GM12878 (cell line): Measurements from ENCODE around the gene SPIRE2. TPM values are rescaled to one million over a fixed set of nuclear protein-coding genes. Genes with fewer than 3 reads are reported as not detected.
A peak's percentile ranks its signal among the peaks of the same experiment; 100 is the strongest.

Source experiments
- ATAC-seq: fragments of 200-7000 bp; cut with Tn5 transposase; 3 replicates; pipeline ENCODE4 v1.9.1; 2020; ENCODE audit warnings: mild to moderate bottlenecking, moderate library complexity
- BruUV-seq: library from RNA; stranded (reverse); fragments of 400-500 nt; replicated peaks from 2 replicates; lab custom pipeline; 2021; lab: Mats Ljungman, UMichigan
- CTCF ChIA-PET: fragments of 300-600 bp; sonication (Branson Sonifier 250); formaldehyde crosslinking; extraction: SDS; loops from one replicate; lab custom pipeline; 2021; ENCODE audit warnings: inconsistent platforms; lab: Yijun Ruan, JAX
- POLR2A ChIA-PET: fragments of 350-600 bp; formaldehyde crosslinking; extraction: SDS; loops from one replicate; lab custom pipeline; 2021; ENCODE audit warnings: inconsistent platforms; lab: Charles Lee
- RAD21 ChIA-PET: fragments of 300-600 bp; sonication (Branson Sonifier 250); formaldehyde crosslinking; loops from one replicate; lab custom pipeline; 2023; ENCODE audit warnings: antibody characterized with exemption; ENCODE audit not compliant: unreplicated experiment; lab: Charles Lee
- SMC1A ChIA-PET: fragments of 300-600 bp; sonication (Branson Sonifier 250); formaldehyde crosslinking; loops from one replicate; lab custom pipeline; 2023; ENCODE audit not compliant: unreplicated experiment, uncharacterized antibody; lab: Charles Lee
- DNase-seq: peaks from one replicate; pipeline ENCODE4 v3.0.0-alpha.2; 2011; ENCODE audit warnings: low read depth, low spot score
- FAIRE-seq: peaks from 3 replicates; lab custom pipeline; 2011; peaks lifted over from hg19 to GRCh38; lab: Jason Lieb, UNC
- H2AFZ ChIP-seq: 2 replicates; pipeline ENCODE4 v1.6.0; 2011; ENCODE audit warnings: low read depth, low read length, control low read depth; ENCODE audit not compliant: control insufficient read depth
- H3K27ac ChIP-seq: 2 replicates; pipeline ENCODE4 v1.5.1; 2011; ENCODE audit warnings: control low read depth; ENCODE audit not compliant: control insufficient read depth, insufficient read depth
- H3K27me3 ChIP-seq, 2 experiments: replicated peaks in 1 of 2; 2 replicates each; pipeline versions ENCODE4 v1.6.0 to v1.6.1; 2011; ENCODE audit warnings: low read length in 1 of 2; ENCODE audit not compliant: control insufficient read depth in 2 of 2, insufficient read depth in 2 of 2
- H3K36me3 ChIP-seq, 2 experiments: 2 replicates each; pipeline ENCODE4 v1.5.1; 2011; ENCODE audit warnings: low read length in 1 of 2; ENCODE audit not compliant: control insufficient read depth in 2 of 2, insufficient read depth in 2 of 2
- H3K4me1 ChIP-seq: 2 replicates; pipeline ENCODE4 v1.6.1; 2011; ENCODE audit warnings: mild to moderate bottlenecking, low read length, moderate library complexity, mixed read lengths; ENCODE audit not compliant: control insufficient read depth, insufficient read depth
- H3K4me2 ChIP-seq: 2 replicates; pipeline ENCODE4 v1.6.0; 2011; ENCODE audit warnings: control low read depth; ENCODE audit not compliant: control insufficient read depth, insufficient read depth
- H3K4me3 ChIP-seq: fragments of 200-600 bp; sonication (generic); 2 replicates; pipeline ENCODE4 v1.5.1; 2016
- H3K79me2 ChIP-seq: 2 replicates; pipeline ENCODE4 v1.6.0; 2011; ENCODE audit warnings: low read length; ENCODE audit not compliant: control insufficient read depth, insufficient read depth
- H3K9ac ChIP-seq: 2 replicates; pipeline ENCODE4 v1.8.0; 2011; ENCODE audit warnings: low read length, control low read depth, mixed read lengths; ENCODE audit not compliant: control insufficient read depth, insufficient read depth
- H3K9me3 ChIP-seq: replicated peaks from 3 replicates; pipeline ENCODE4 v1.5.1; 2011; ENCODE audit warnings: mild to moderate bottlenecking, low read length; ENCODE audit not compliant: control insufficient read depth, insufficient read depth
- H4K20me1 ChIP-seq: 2 replicates; pipeline ENCODE4 v1.6.0; 2011; ENCODE audit not compliant: control insufficient read depth, insufficient read depth
- EED ChIP-seq: sonication (generic); IDR thresholded peaks from 2 replicates; pipeline ENCODE4 v1.6.1; 2016; ENCODE audit warnings: antibody characterized with exemption, low read depth
- FOXK2 ChIP-seq: fragments of 450-650 bp; IDR thresholded peaks from 2 replicates; pipeline ENCODE4 v1.6.1; 2017; ENCODE audit warnings: mild to moderate bottlenecking, moderate library complexity
- FOXM1 ChIP-seq: IDR thresholded peaks from 2 replicates; pipeline ENCODE4 v1.6.1; 2012; ENCODE audit warnings: low read depth, mild to moderate bottlenecking, inconsistent platforms, low read length, moderate library complexity
- IKZF2 ChIP-seq, 2 experiments: fragments of 450-650 bp; IDR thresholded peaks; 2 replicates each; pipeline ENCODE4 v1.6.1; 2017; ENCODE audit warnings: mild to moderate bottlenecking in 2 of 2, moderate library complexity in 2 of 2
- TCF12 ChIP-seq: IDR thresholded peaks from 2 replicates; pipeline ENCODE4 v1.6.1; 2011; ENCODE audit warnings: low read depth, mild to moderate bottlenecking, low read length
- WGBS: methylation state at CpG from one replicate; pipeline ENCODE4 v1.1.6; 2016; ENCODE audit warnings: low lambda C conversion rate; ENCODE audit not compliant: insufficient replicate concordance, insufficient coverage; ENCODE audit errors: missing lambda C conversion rate; 5-methylcytosine and 5-hydroxymethylcytosine counted together
- in situ Hi-C: fragments of 300-500 bp; cut with MboI; formaldehyde crosslinking; loops from 9 replicates; pipeline ENCODE4 v1.14.3; 2018; ENCODE audit warnings: mixed read lengths
- intact Hi-C: fragments of 100-400 bp; cut with micrococcal nuclease; formaldehyde crosslinking; loops from one replicate; pipeline ENCODE4 v1.14.2; 2022; ENCODE audit not compliant: unreplicated experiment
- polyA plus RNA-seq, 11 experiments: library from polyadenylated mRNA; depleted of rRNA in 4 of 11; unstranded in 6 of 11; stranded (reverse) in 5 of 11; fragments of >200 nt; fragmentation: Nextera tagmentation in 4 of 11; fragmentation: Illumina TruSeq in 1 of 11; extraction: Ambion mirVana in 4 of 11; extraction: Trizol in 1 of 11; gene quantifications; 1 replicate in 1 of 11; 2 replicates in 10 of 11; pipeline versions ENCODE4 v1.2.1 to v1.2.3, GENCODE V29; 2011 to 2016; ENCODE audit warnings: inconsistent platforms in 2 of 11, missing spikeins in 2 of 11, low read depth in 1 of 11
- total RNA-seq, 4 experiments: library from RNA; depleted of rRNA in 3 of 4; stranded (reverse); fragments of >200 nt in 3 of 4; fragmentation: Illumina TruSeq in 1 of 4; extraction: Trizol in 1 of 4; gene quantifications; 2 replicates each; pipeline versions ENCODE4 v1.2.1 to v1.2.3, GENCODE V29; 2013 to 2021

Gene SPIRE2
- total and polyA plus RNA-seq, 10 of the 15 experiments (the other 5 are each of a cell fraction or from before 2014, with no cell fraction given), result 0.03 to 0.64 (median 0.27) TPM; not detected in 1

DNA sequence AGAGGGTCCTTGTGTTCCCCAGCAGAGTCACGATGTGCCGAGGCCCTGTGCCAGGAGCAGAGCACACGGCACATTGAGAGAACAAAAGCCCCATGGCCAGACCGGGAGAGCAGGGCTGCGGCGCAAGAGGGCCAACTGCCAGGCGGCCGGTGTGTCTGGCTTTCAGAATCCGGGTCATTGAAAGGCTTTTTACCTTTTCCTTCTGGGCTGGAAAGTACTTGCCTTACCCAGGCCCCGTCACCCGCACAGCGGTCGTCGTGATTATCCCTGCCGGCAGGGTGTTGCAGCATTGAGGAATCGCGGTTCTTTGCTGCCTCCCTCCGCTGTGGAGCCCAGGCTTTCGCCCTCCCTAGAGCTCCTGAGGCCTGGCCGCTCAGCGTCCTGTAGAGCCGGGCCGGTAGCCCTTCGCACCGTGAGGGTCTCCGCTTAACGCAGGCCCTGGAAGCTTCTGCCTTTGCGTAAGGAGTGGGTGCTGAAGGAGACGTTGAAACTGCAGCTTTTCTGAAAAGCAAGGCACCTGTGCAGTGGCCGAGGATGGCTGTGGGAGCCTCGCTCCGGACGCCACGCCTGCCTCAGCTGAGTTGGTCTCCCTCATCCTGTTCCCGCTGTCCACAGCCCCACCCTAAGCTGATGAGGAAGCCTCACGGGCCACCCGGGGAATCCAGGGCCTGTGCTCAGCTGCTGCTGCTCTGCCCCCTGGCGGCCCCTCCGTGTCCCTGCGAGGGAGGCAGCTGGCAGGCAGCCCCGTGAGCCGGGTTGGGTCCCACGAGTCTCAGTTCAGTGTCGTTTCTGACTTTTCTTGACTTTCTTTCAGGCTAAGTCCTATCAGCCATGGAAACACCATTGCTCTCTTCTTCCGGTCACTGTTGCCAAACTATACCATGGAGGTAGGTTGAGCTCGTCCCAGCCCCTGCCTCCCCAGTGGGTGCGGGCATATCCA lies 81.8 kb downstream of the SPIRE2 start (continued):
- peak; percentile 40; the same call in 1 of the 2 replicates for TF ChIP-seq TCF12

DNA sequence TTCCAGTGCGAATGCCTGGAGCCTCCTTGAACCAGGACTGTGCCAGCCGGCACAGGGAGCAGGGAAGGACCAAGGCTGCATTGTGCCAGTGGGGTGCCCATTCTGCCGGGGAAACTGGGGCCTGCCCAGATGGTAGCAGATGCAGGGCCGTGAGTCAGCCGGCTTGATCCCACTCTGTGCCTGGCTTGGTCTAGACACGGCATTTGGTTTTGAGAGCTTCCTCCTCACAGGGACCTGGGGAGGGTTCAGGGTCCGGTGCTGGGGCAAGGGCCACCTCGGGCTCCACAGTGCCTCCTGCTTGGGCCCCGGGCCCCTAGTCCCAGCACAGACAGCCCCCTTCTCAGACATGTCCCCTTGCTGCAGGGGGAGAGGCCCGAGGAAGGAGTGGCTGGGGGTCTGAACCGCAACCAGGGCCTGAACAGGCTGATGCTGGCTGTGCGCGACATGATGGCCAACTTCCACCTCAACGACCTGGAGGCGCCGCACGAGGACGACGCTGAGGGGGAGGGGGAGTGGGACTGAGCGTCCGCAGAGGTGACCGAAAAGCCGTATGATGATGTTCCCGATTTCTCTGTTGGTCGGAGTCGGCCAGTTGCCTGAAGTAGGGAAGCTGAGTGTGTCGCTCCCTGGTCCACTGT lies 82.6 kb downstream of the SPIRE2 start:
- Histone ChIP-seq H3K4me1 (no peaks in the 10 kb centered on the region), H3K79me2 (no peaks in the 10 kb centered on the region), H3K36me3 (peaks cover 10 to 14% of the 10 kb centered on the region in 2 experiments), H2AFZ (no peak overlapping the region), H3K27ac (no peak overlapping the region), H4K20me1 (no peaks in the 10 kb centered on the region; the same call in 1 of the 2 replicates), H3K9me3 (no peaks in the 10 kb centered on the region; the same call in 2 of the 3 replicates), H3K9ac (no peak overlapping the region), H3K4me3 (no peak overlapping the region), H3K4me2 (no peak overlapping the region), H3K27me3 (no peaks in the 10 kb centered on the region)
- ATAC-seq, result no peak
- ChIA-PET POLR2A (interaction anchor here (0.9 kb wide), 1 partner anchor 205 kb away, joined by 3 read pairs; no protein-coding TSS in a partner anchor), SMC1A (interaction anchor here (1.1 to 1.5 kb wide), 2 partner anchors 47 to 205 kb away, joined by 5 read pairs; no protein-coding TSS in a partner anchor), RAD21 (interaction anchor here (1.0 to 1.4 kb wide), 5 partner anchors 47 to 211 kb away, joined by 3 to 10 read pairs (median 5); no protein-coding TSS in a partner anchor), CTCF (interaction anchor here (0.5 to 3.0 kb wide), 24 partner anchors 8 to 224 kb away, joined by 3 to 15 read pairs (median 4); partner anchors contain the start of genes CDK10 and MC1R)
- DNase-seq, result no peak
- no peak for TF ChIP-seq IKZF2 (IDR thresholded peaks at IDR 0.05)
- no peak for TF ChIP-seq FOXK2
- TF ChIP-seq EED, result no peak
- TF ChIP-seq FOXM1, result no peak
- intact Hi-C loops, result loop anchor here (10.0 kb wide), 1 partner anchor 206 kb away; the partner anchor contains the start of gene SPATA2L
- 94% methylated on average over 27 of the region's 27 CpGs for WGBS
- BruUV-seq, result no TSS peak
- in situ Hi-C loops, result no loop called here
- no peak for FAIRE-seq
